Left ventricle myocardium superior (tissue), 1 donor: ENCODE results near the gene TAMM41. TPM values are rescaled to one million over a fixed set of nuclear protein-coding genes. Genes with fewer than 3 reads are reported as not detected.
"Not testable (repeated sequence)": the region's sequence is repeated elsewhere in the genome, so short reads cannot be mapped to it uniquely, and the experiment has no call there.

Source experiments
- ATAC-seq: fragments of 200-7000 bp; cut with Tn5 transposase; one replicate; pipeline ENCODE4 v1.9.1; 2020; ENCODE audit warnings: mild to moderate bottlenecking, moderate library complexity
- DNase-seq: peaks from one replicate; pipeline ENCODE4 v3.0.0-alpha.2; 2020
- intact Hi-C: fragments of 100-400 bp; cut with micrococcal nuclease; formaldehyde crosslinking; loops from one replicate; pipeline ENCODE4 v1.11.0; 2022
- long read RNA-seq: library from polyadenylated mRNA; unstranded; transcript quantifications from one replicate; pipeline ENCODE4 v2.0.0, GENCODE V29; 2021
- total RNA-seq: library from RNA; stranded (reverse); fragmentation: NEBNext Ultra II Directional; extraction: Animal tissue kit (Norgen Biotek cat#: 25700); gene quantifications from one replicate; pipeline ENCODE4 v1.2.1, GENCODE V29; 2021
- donor health status: DM: no; HTN: yes; CAD: no; lungs with severe emphysema.

TAMM41 gene, protein sequence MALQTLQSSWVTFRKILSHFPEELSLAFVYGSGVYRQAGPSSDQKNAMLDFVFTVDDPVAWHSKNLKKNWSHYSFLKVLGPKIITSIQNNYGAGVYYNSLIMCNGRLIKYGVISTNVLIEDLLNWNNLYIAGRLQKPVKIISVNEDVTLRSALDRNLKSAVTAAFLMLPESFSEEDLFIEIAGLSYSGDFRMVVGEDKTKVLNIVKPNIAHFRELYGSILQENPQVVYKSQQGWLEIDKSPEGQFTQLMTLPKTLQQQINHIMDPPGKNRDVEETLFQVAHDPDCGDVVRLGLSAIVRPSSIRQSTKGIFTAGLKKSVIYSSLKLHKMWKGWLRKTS
- total RNA-seq: 8.1 TPM
- long read RNA-seq, transcript TAMM41-206 (8 exons, 1,213 nt): major isoform, 5 of 13 reads
- long read RNA-seq, partial matches to known transcripts: 2 of 13 reads
- long read RNA-seq, other reads (novel, unspliced or antisense): 5 of 13 reads

DNA sequence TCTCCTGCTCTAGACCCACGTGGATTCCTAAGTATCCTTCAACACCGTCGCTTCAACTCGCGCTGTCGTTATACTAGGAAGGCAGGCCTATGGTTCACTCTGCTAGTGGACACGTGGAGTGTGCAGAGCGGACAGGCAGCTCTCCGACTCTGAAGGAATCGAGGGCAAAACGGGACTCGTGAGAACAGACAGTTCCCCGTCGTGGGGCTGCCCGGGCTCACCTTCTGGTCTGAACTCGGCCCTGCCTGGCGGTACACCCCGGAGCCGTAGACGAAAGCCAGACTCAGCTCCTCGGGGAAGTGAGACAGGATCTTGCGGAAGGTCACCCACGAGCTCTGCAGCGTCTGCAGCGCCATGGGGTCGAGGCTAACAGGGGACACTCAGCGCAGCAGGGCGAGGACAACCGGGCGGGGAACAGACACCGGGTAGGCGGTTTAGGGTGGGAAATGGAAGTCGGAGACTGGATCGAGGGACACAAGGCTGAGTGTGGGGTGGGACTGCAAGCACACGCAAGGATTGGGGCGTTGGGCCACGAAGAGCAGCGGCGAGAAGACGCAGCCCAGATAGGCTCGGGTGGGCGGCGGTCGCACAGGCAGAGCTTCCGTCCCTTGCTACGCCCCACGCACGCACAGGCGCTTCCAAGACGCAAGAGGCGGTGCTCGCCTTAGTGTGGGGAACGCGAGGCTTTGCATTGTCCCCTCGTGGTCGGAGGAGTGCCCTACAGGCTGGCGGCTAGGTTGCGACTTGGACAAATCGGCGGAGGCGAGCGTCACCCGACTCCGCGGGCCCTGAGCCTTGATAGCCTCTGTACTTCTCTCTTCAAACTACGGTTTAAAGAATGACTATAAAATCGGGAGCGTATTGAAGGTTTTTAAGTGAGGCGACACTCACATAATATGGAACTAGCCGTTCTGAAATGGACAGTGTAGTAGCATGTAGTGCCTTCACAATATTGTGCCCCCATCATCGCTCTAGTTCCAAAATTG, at the start of gene TAMM41:
Gene TAMM41, minus strand, starts transcription at position 605 of the 986 bp plus-strand sequence. Its CDS starts 249 bp downstream, at position 356.
- peak; percentile 94 for DNase-seq
- intact Hi-C loops: no loop called here
- ATAC-seq: peak; percentile 100

DNA sequence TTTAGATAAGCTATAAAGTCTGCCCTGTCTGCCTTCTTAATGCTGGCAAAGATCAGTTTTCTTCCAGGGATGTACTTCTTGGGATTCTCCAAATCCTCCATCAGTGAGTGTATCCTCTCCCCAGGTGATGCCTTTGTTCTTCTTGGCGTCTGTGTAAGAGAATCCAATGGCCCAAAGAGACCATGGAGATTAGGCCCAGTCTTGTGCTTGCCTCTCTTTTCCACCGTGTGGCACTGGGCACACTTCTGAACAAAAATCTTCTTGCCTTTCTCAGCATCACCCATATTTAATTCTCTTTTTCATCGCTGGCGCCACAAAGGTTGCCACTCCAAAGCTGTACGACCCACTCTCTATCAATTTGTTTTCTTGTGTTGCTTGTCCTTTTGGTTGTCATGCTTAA, 32.2 kb upstream of the TAMM41 start:
- ATAC-seq: no peak

DNA sequence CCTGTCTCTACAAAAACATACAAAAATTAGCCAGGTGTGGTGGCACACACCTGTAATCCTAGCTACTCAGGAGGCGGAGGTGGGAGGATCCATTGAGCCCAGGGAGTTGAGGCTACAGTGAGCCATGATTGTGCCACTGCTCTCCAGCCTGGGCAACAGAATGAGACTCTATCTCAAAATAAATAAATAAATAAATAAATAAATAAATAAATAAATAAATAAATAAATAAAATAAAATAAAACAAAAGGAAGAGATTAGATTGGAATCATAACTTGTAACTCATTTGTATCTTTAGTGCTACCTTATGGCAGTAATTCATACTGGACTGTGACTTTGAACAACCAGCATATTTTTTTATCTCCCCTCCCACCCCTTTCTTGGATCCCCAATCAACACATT, 28.0 kb upstream of the TAMM41 start:
- DNase-seq, ATAC-seq, intact Hi-C loops: not testable (repeated sequence)

More for the DNA sequence above, 32.2 kb upstream of the TAMM41 start:
- intact Hi-C loops: no loop called here
- DNase-seq: no peak

DNA sequence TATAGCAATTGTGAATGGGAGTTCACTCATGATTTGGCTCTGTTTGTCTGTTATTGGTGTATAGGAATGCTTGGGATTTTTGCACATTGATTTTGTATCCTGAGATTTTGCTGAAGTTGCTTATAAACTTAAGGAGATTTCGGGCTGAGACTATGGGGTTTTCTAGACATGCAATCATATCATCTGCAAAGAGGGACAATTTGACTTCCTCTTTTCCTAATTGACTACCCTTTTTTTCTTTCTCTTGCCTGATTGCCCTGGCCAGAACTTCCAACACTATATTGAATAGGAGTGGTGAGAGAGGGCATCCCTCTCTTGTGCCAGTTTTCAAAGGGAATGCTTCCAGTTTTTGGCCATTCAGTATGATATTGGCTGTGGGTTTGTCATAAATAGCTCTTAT, 17.1 kb upstream of the TAMM41 start:
- DNase-seq, ATAC-seq, intact Hi-C loops: not testable (repeated sequence)

DNA sequence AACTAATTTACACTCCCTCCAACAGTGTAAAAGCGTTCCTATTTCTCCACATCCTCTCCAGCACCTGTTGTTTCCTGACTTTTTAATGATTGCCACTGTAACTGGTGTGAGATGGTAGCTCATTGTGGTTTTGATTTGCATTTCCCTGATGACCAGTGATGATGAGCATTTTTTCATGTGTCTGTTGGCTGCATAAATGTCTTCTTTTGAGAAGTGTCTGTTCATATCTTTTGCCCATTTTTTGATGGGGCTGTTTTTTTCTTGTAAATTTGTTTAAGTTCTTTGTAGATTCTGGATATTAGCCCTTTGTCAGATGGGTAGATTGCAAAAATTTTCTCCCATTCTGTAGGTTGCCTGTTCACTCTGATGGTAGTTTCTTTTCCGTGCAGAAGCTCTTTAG, 15.9 kb upstream of the TAMM41 start:
- DNase-seq, ATAC-seq, intact Hi-C loops: not testable (repeated sequence)

DNA sequence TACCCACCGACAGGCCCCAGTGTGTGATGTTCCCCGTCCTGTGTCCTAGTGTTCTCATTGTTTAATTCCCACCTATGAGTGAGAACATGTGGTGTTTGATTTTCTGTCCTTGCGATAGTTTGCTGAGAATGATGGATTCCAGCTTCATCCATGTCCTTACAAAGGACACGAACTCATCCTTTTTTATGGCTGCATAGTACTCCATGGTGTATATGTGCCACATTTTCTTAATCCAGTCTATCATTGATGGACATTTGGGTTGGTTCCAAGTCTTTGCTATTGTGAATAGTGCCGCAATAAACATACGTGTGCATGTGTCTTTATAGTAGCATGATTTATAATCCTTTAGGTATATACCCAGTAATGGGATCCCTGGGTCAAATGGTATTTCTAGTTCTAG, 15.5 kb upstream of the TAMM41 start:
- DNase-seq, ATAC-seq, intact Hi-C loops: not testable (repeated sequence)

DNA sequence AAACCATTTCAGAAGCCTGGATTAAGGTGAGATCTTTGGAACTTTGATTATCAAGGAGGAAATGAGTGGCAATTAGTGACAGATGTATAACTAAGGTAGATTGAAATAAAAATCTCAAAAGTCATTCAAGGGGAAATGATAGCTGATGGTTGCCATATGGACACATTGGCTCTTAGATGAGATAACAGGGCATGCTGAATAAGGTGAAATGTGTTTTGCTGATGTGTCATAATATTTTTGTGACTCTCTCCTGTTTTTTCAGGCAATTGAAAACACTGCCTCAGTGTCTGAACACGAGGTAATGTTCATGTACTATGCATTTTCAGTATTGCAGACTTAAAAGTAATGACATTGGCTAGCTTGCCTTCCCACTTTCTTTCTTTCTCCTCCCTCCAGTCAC, 13.5 kb upstream of the TAMM41 start:
- ATAC-seq, DNase-seq, intact Hi-C loops: not testable (repeated sequence)

DNA sequence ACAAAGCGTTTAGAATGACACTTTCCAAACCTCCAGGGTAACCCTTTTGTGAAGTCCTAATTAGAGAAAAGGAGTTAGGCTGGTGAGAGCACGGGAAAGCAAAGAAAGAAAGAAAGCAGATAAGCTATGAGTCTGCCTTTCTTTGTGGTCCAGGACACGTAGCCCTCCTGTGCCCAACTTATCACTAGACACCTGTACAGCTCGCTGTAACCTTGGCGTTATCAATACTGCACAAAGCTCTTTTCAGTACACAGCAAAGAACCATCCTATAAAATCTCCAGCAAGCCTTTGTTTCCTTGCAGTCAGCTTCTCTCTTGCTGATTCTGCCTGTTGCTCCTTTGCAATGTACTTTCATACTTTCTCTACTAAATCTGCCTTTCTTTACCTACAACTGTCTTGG, 6.8 kb upstream of the TAMM41 start:
- intact Hi-C loops: no loop called here
- ATAC-seq (no peak), DNase-seq (no peak)

DNA sequence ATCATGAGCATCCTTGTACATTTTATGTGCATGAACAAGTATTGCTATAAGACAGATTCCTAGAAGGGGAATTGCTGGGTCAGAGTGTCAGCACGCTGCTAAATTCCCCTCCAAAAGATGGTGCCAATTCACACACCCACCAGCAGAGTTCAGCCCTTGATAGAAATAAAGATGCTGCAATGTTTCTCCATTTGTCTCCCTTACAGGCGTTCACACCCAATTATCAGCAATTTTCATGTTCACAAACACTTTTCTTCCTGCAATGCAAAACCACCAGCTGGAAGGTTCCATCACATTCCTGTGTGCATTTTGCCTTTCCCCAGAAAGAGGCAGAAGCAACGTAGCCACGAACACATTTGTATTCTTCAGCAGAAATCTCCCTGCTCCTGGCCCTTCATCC, 3.3 kb upstream of the TAMM41 start:
- intact Hi-C loops: no loop called here
- DNase-seq (no peak), ATAC-seq (no peak)

DNA sequence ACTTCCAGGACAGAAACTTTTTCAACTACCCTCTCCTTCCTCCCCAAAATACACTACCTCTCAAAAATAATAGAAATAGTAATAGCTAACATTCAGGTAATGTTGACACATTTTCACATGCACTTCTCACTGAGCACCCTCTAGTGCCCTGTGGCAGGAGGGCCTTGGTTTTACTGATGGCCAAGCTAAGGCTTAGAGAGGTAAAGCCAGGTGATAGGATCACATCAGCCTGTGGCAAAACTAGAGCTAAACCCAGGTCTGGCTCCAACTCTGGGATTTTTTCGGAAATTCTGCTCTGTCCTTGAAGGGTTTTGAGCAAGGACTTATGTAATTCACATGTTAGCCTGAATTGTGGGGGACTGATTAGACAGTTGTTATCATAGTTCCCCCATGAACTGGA, 922 bp upstream of the TAMM41 start:
- intact Hi-C loops: no loop called here
- no peak for ATAC-seq
- DNase-seq: no peak

DNA sequence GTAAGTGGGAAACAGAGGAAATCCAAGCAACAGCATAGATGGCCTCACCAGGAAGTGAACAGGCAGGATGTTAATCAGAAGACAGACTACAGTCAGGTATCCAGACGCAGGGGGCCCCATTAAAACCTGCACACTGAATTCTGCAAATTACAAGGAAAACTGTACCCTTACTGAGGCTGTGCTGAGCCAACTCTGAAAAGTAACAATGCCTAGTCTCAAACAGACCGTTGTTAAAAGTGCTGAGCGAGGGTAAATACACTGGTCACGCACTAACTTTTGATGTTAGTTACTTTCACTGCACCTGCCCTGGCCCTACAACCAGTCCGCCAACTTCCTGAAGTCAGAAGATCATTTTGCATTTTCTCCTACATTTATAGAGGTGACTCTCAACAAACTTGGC, 1.0 kb downstream of the TAMM41 start:
- no peak for DNase-seq
- intact Hi-C loops: no loop called here
- ATAC-seq: no peak

DNA sequence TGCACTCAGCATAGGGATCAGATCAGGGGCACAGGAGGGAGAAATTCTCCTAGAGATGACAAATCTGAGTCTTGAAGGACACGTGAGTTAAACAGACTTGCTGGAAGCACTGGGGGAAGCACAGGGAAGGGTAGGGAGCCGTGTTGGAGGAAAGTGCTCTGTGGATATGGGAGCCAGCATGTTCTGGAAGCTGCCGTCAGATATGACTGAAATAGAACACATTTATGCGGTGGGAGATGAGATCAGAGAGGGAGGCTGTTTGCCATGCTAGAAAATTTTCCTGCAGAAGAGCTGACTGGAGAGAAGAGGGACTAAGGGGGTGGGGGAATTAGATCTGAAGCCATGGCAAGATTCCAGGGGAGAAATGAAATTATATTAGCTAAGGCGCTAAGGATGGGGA, 1.8 kb downstream of the TAMM41 start:
- DNase-seq (no peak), ATAC-seq (no peak)
- intact Hi-C loops: no loop called here

DNA sequence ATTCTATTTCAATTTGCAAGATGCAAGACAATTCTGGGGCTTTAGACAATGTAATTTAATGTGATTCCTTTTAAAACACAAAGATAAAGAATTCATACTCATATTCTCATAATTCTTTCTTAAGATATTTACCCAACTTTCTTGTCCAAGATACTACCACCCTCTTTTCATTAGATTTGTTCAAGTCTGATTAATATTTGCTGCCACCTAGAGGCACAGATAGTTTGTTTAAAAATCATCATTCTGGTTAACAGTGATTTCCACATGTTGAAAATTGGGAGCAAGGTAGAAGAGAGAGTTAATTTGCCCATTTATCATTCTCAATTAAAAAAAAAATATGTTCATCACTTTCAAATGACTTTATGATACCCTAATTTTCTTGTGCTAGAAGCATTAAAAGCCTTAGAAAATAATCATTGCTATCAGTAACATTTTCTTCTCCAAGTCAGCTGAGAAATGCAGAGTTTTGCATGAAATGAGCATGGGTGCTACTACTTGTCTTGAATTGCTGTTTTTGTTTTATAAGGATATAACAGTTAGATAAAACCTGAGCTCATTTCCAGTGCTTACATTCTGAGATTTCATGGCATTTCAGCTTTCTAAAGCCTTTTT, 11.6 kb downstream of the TAMM41 start:
- DNase-seq (no peak), ATAC-seq (no peak)
- intact Hi-C loops: no loop called here

DNA sequence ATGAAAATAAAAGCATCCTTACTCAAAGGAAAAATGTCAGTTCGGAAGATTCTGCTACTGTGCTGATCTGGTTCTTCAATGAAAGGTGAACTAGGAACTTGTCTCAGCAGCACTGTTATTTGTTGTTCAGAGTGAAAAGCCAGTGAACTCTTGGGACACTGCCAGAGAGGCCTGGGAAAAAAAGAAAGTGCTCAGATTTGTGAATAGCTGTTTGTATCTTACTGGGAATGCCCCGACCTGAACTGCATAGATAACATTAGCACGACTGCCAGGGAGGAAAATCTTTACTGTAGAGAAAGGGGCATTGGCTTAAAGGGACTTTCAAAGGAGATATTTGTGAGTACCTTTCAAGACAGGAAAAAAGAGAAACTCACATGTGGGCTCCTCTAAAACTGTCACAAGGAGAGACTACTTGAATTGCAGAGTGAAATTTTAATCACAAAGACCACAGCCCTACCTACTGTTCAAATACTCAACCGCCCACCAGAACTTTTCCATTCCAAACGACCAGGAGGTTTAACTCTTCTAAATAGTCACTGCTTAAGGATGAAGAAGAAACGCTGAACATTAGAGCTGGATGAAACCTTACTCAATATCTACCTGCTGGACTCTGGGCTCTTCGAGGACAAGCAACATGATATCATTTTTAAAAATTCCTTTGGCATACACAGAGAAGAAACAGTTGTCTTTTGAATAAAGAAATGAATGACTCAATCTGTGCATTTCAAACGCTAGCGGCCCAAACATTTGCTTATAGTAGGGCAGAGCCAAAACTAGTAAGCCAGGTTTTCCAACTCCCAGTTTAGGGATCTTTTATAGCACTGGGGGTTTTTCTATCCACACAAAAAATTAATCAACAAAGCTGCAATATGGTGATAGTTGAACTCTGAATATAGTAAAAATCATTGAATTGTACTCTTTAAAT, 13.4 kb downstream of the TAMM41 start:
- DNase-seq: no peak
- intact Hi-C loops: no loop called here
- no peak for ATAC-seq

DNA sequence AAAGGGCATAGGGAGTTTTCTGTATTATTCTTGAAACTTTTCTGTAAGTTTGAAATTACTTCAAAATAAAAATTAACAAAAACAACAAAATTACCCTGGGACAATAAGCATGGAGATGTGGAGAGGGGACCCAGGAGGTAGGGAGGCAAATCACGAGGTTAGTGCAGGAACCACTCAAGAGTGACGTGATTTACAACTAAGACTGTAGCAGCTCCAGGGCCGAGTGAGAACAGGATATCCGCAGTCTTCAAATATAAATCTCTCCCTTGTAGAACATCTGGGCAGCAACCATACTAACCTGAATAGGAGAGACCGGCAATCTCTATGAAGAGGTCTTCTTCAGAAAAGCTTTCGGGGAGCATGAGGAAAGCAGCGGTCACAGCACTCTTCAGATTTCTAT, 17.3 kb downstream of the TAMM41 start:
- no peak for DNase-seq
- no peak for ATAC-seq
- intact Hi-C loops: no loop called here

DNA sequence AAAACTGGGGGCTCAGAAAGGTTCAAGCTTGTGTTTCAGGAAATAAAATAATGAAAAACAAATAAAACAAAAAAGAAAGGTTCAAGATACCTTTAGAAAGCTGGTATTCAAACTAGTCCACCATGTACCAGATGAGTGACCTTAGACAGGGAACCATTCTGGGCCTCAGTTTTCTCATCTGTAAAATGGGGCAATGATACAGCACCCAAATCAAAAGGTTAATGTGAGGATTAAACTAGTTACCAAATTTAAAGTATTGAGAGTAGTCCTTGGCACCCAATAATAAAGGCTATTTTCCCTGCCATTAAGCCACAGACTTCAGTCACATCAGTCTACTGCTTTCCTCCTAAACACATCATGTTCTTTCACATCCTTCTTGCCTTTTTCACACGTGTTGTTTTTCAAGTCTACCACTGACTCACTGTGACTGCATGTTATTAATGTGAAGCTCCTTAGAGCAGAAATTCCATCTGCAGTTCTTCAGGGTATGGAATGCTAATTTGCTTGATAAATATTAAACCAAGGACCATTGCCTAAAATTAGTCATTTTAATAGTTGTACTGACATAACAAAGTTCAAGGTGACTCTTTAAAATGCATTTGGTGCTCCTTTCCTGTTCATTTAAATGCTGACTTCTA, 19.9 kb downstream of the TAMM41 start:
- intact Hi-C loops: no loop called here
- ATAC-seq: no peak
- DNase-seq: no peak

DNA sequence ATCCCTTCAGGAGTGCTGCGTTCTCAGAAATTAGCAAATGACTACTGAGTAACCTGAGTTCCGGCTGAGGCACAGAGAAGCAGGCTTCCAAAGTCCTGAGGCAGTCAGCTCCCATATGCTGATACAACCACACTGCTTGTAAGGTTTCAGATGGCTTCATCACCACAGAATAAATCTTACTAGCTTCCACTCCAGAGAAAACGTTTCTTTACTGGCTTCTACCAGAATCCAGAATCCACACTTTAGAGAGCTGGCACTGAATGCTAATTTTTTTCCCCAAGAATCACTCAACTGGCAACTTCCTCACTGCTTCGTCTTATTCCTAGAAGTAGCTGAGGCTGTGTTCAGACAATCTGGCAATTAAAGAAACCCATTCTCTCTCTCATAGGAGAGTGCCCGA, 21.4 kb downstream of the TAMM41 start:
- ATAC-seq: no peak
- DNase-seq: no peak
- intact Hi-C loops: no loop called here

DNA sequence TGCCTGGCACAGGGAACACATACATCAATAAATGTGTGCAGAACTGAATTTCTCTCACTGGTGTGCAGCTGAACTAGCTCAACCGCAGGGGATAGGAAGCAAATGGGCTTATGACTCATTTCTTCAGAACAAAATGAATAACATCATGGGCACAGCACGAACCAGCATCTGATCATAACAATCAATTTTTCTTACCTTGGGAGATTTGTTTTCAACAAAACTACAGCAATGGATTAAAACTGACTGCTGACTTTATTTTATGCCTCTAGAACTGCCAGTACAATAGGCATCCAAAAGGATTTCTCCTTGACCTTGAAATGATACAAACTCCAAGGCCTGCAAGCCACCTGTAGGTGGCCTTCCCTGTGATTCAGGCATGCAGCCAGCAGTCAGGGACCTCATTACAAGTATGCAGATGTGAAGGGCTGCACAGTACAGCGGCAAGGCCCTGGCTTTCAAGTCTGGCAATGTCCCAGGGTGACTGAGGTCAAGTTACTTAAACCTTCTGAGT, 26.1 kb downstream of the TAMM41 start:
- DNase-seq (no peak), ATAC-seq (peak; percentile 41)
- intact Hi-C loops: no loop called here
